ENCODE data around the gene SLC5A2. TPM values are rescaled to one million over a fixed set of nuclear protein-coding genes. Genes with fewer than 3 reads are reported as not detected.

The SLC5A2 gene
- total RNA-seq, 1 donor from 2014 or later: not detected

GRCh38 chr16:31453255-31454204 lies 29.4 kb upstream of the SLC5A2 start:
- intact Hi-C loops (cut with micrococcal nuclease): loop anchor here (10.0 kb wide), 1 partner anchor 349 kb away; the partner anchor contains the start of gene BCKDK
- DNase-seq: peak; percentile 55
- Mint-ChIP-seq H3K27ac (no peak overlapping the region), H3K36me3 (ENCODE audit: low read depth) (peaks cover 21% of the 10 kb centered on the region), H3K27me3 (no peaks in the 10 kb centered on the region), H3K4me1 (peaks cover 27% of the 10 kb centered on the region), H3K4me3 (no peak overlapping the region), H3K9me3 (no peaks in the 10 kb centered on the region)

- H3K4me1 Mint-ChIP-seq: peaks cover 34% of the 10 kb centered on the region
- no peaks in the 10 kb centered on the region for H3K9me3 Mint-ChIP-seq
- intact Hi-C loops (cut with micrococcal nuclease): loop anchor here (10.0 kb wide), 1 partner anchor 351 kb away; the partner anchor contains the start of gene BCKDK
- DNase-seq: peak; percentile 78
- peak overlapping the region; percentile 32 for H3K27ac Mint-ChIP-seq
- no peaks in the 10 kb centered on the region for H3K27me3 Mint-ChIP-seq
- H3K36me3 Mint-ChIP-seq (ENCODE audit: low read depth): peaks cover 21% of the 10 kb centered on the region
- peak overlapping the region; percentile 63 for H3K4me3 Mint-ChIP-seq
Measured at GRCh38 chr16:31455601-31456314, 27.2 kb upstream of the SLC5A2 start.

GRCh38 chr16:31456988-31457360 lies 25.9 kb upstream of the SLC5A2 start:
- intact Hi-C loops (cut with micrococcal nuclease): loop anchor here (10.0 kb wide), 1 partner anchor 352 kb away; the partner anchor contains the start of gene BCKDK
- Mint-ChIP-seq H3K4me3 (peak overlapping the region; percentile 95), H3K9me3 (no peaks in the 10 kb centered on the region), H3K4me1 (peaks cover 34% of the 10 kb centered on the region), H3K27ac (no peak overlapping the region), H3K36me3 (ENCODE audit: low read depth) (peaks cover 21% of the 10 kb centered on the region), H3K27me3 (no peaks in the 10 kb centered on the region)
- DNase-seq: no peak

- no peaks in the 10 kb centered on the region for H3K9me3 Mint-ChIP-seq
- intact Hi-C loops (cut with micrococcal nuclease): loop anchor here (1.0 to 10.0 kb wide), 3 partner anchors 15 to 353 kb away; partner anchors contain the start of gene BCKDK
- DNase-seq: peak; percentile 89
- peaks cover 25% of the 10 kb centered on the region for H3K36me3 Mint-ChIP-seq (ENCODE audit: low read depth)
- peaks cover 32% of the 10 kb centered on the region for H3K4me1 Mint-ChIP-seq
- H3K27ac Mint-ChIP-seq: peak overlapping the region; percentile 98
- peak overlapping the region; percentile 95 for H3K4me3 Mint-ChIP-seq
- H3K27me3 Mint-ChIP-seq: no peaks in the 10 kb centered on the region
Measured at GRCh38 chr16:31458073-31458843, 24.7 kb upstream of the SLC5A2 start.

- Mint-ChIP-seq H3K9me3 (no peaks in the 10 kb centered on the region), H3K4me3 (peak within 1 kb of the TSS; percentile 95), H3K4me1 (peaks cover 30% of the 10 kb centered on the region), H3K27ac (peak within 1 kb of the TSS; percentile 98), H3K27me3 (no peaks in the 10 kb centered on the region), H3K36me3 (ENCODE audit: low read depth) (peaks cover 31% of the 10 kb centered on the region)
- DNase-seq: peak; percentile 99
- intact Hi-C loops (cut with micrococcal nuclease): loop anchor here (1.0 to 10.0 kb wide), 10 partner anchors 16 to 426 kb away; partner anchors contain the start of genes BCKDK, FUS, RUSF1 and STX4
Measured at GRCh38 chr16:31458844-31459686, 23.9 kb upstream of the SLC5A2 start, which contains the start of gene ARMC5. ARMC5 (plus strand) TSS chr16:31459501; CDS start chr16:31459525, 24 bp downstream.

DNA sequence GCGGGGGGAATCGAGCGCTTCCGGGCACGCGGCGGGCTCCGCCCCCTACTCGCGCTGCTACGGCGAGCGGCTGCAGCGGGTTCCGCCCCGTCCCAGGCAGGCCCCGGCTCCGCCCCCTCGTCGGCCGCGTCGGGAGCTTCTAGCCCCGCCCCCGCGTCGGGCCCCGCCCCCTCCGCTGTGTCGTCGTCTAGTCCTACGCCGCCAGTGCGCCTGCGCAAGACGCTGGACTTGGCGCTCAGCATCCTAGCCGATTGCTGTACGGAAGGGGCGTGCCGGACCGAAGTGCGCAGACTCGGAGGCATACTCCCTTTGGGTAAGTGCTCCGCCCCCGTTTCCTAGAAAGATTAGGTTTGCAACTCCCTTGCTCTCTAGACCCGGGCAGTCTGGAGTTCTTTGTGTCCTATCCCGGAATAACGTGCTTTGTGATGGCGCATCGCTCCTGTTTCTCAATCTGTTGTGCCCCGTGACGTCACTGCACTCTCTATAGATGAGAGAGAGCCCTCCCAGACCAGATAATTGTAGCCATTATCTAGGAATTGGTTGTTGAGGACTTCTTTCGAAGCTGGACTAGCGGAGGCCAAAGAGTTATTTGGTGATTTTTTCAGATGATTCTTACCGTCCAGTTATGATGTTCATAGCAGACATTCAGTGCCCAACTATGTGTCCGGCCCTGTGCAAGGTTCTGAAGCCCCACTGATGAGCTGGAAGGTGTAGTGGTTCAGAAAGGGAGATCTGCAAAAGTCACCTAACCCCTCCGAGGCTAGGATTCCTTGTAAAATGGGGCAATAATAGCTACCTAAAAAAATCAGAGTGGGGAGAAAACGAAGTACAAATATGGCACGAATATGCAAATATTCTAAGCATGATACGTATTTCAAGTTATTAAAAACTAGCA lies 23.0 kb upstream of the SLC5A2 start:
- peak overlapping the region; percentile 98 for H3K27ac Mint-ChIP-seq
- H3K9me3 Mint-ChIP-seq: no peaks in the 10 kb centered on the region
- H3K4me1 Mint-ChIP-seq: peaks cover 29% of the 10 kb centered on the region
- intact Hi-C loops (cut with micrococcal nuclease): loop anchor here (1.0 to 10.0 kb wide), 9 partner anchors 17 to 427 kb away; partner anchors contain the start of genes BCKDK, FUS, RUSF1 and STX4
- peaks cover 31% of the 10 kb centered on the region for H3K36me3 Mint-ChIP-seq (ENCODE audit: low read depth)
- DNase-seq: peak; percentile 100
- peak overlapping the region; percentile 95 for H3K4me3 Mint-ChIP-seq
- no peaks in the 10 kb centered on the region for H3K27me3 Mint-ChIP-seq

DNA sequence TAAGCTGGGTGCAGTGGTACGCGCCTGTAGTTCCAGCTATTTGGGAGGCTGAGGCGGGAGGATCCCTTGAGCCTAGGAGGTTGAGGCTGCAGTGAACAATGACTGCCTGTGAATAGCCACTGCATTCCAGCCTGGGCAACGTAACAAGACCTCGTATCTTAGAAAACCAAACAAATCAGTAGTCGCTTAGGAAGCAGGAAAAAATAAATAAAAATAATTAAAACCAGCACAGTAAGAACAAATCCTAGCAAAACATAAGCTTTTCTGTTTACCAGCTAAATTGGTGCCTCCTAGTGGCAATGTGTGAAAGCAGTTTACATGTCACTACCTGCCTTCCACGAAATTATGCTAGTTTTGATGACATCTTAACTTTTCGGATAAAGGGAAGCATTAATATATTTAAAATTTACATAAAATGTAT lies 22.3 kb upstream of the SLC5A2 start:
- peak overlapping the region; percentile 92 for H3K27ac Mint-ChIP-seq
- intact Hi-C loops (cut with micrococcal nuclease): no loop called here
- H3K27me3 Mint-ChIP-seq: no peaks in the 10 kb centered on the region
- no peaks in the 10 kb centered on the region for H3K9me3 Mint-ChIP-seq
- peak; percentile 77 for DNase-seq
- H3K4me1 Mint-ChIP-seq: peaks cover 24% of the 10 kb centered on the region
- H3K4me3 Mint-ChIP-seq: peak overlapping the region; percentile 95
- peaks cover 31% of the 10 kb centered on the region for H3K36me3 Mint-ChIP-seq (ENCODE audit: low read depth)

GRCh38 chr16:31461201-31461920 lies 21.6 kb upstream of the SLC5A2 start:
- H3K4me1 Mint-ChIP-seq: peaks cover 18% of the 10 kb centered on the region
- peak overlapping the region; percentile 50 for H3K4me3 Mint-ChIP-seq
- H3K9me3 Mint-ChIP-seq: no peaks in the 10 kb centered on the region
- no peak for DNase-seq
- no peaks in the 10 kb centered on the region for H3K27me3 Mint-ChIP-seq
- intact Hi-C loops (cut with micrococcal nuclease): no loop called here
- H3K27ac Mint-ChIP-seq: peak overlapping the region; percentile 13
- peaks cover 26% of the 10 kb centered on the region for H3K36me3 Mint-ChIP-seq (ENCODE audit: low read depth)

DNA sequence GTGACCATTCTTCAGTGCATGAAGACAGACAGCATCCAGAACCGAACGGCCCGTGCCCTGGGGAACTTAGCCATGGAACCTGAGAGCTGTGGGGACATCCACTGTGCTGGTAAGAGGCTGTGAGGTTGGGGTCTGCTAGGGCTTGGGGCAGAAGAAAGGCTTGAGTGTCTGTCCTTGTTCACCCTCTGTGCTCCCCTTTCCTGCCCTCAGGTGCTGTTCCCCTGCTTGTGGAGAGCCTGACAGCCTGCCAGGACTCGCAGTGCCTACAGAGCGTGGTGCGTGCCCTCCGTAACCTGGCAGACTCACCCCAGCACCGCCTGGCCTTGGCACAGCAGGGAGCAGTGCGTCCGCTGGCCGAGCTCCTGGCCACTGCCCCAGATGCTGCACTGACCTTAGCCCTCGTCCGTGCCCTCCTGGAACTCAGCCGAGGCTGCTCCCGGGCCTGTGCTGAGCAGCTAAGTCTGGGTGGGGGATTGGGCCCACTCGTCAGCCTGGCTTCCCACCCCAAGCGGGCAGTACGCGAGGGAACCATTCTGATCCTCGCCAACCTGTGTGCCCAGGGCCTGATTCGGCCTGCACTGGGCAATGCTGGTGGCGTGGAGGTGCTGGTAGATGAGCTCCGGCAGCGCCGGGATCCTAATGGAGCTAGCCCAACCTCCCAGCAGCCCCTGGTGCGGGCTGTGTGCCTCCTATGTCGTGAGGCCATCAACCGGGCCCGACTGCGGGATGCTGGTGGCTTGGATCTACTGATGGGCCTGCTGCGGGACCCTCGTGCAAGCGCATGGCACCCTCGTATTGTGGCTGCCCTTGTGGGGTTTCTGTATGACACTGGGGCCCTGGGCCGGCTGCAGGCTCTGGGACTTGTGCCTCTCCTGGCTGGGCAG lies 20.8 kb upstream of the SLC5A2 start:
- peaks cover 21% of the 10 kb centered on the region for H3K4me1 Mint-ChIP-seq
- H3K4me3 Mint-ChIP-seq: no peak overlapping the region
- no peaks in the 10 kb centered on the region for H3K27me3 Mint-ChIP-seq
- peaks cover 26% of the 10 kb centered on the region for H3K36me3 Mint-ChIP-seq (ENCODE audit: low read depth)
- no peak for DNase-seq
- H3K9me3 Mint-ChIP-seq: no peaks in the 10 kb centered on the region
- intact Hi-C loops (cut with micrococcal nuclease): no loop called here
- H3K27ac Mint-ChIP-seq: no peak overlapping the region

GRCh38 chr16:31464348-31464769 lies 18.6 kb upstream of the SLC5A2 start:
- DNase-seq: no peak
- no peak overlapping the region for H3K4me3 Mint-ChIP-seq
- no peak overlapping the region for H3K27ac Mint-ChIP-seq
- H3K9me3 Mint-ChIP-seq: no peaks in the 10 kb centered on the region
- H3K36me3 Mint-ChIP-seq (ENCODE audit: low read depth): peaks cover 21% of the 10 kb centered on the region
- H3K4me1 Mint-ChIP-seq: peaks cover 24% of the 10 kb centered on the region
- intact Hi-C loops (cut with micrococcal nuclease): no loop called here
- H3K27me3 Mint-ChIP-seq: no peaks in the 10 kb centered on the region

All from activated CD4-positive, alpha-beta T cell treated with anti-CD3 and anti-CD28 coated beads, Interleukin-2, amount 10 ng/mL, durations not matched to agents 24 days and 14 days (primary cell).